ENCODE measurements around the gene ZBTB46. TPM values are rescaled to one million over a fixed set of nuclear protein-coding genes. Genes with fewer than 3 reads are reported as not detected.
A peak's percentile ranks its signal among the peaks of the same experiment; 100 is the strongest.

The ZBTB46 gene
- total RNA-seq, 1 experiment from 2014 or later = 27.1 TPM

- H3K27ac Mint-ChIP-seq = peak overlapping the region in 1 of 3 experiments; percentile 30; a peak in 2 of 7 replicates
- DNase-seq = no peak
Observed at GRCh38 chr20:63778034-63778752, 52.9 kb downstream of the ZBTB46 start.

More at GRCh38 chr20:63778034-63778752, 52.9 kb downstream of the ZBTB46 start:
- Histone ChIP-seq H3K79me2 (ENCODE audit: insufficient read depth, low read length) (peaks cover 2% of the 10 kb centered on the region; the same call in 1 of the 2 replicates), H3K9ac (ENCODE audit: extremely low read depth, insufficient read length, low read length) (no peak overlapping the region), H3K4me1 (ENCODE audit: insufficient read depth, low read length) (no peaks in the 10 kb centered on the region), H2BK5ac (ENCODE audit: insufficient read length, low read length) (no peak overlapping the region), H3K14ac (ENCODE audit: insufficient read depth, low read length) (no peak overlapping the region), H3K27me3 (ENCODE audit: insufficient read depth, low read length) (no peaks in the 10 kb centered on the region), H3K4ac (ENCODE audit: low read depth, low read length) (no peak overlapping the region), H3K23ac (ENCODE audit: insufficient read length, low read depth, low read length) (no peak overlapping the region), H2AFZ (ENCODE audit: low read length) (no peak overlapping the region), H3K23me2 (ENCODE audit: insufficient read length, low read depth, low read length, poor library complexity, severe bottlenecking) (peaks cover 7% of the 10 kb centered on the region), H2AK5ac (ENCODE audit: insufficient read length, low read length) (no peak overlapping the region), H3K27ac (ENCODE audit: insufficient read length, low read depth, low read length) (no peak overlapping the region), H4K8ac (replicated peaks; ENCODE audit: insufficient read length, low read depth, low read length) (no peak overlapping the region), H2BK20ac (ENCODE audit: low read depth, low read length, poor library complexity, severe bottlenecking) (no peak overlapping the region), H4K20me1 (ENCODE audit: control insufficient read depth, insufficient read depth, insufficient read length) (no peaks in the 10 kb centered on the region), H3K4me2 (ENCODE audit: insufficient read depth, insufficient read length, low read length) (no peak overlapping the region), H3T11ph (ENCODE audit: low read length) (no peak overlapping the region), H2BK15ac (ENCODE audit: low read depth, low read length) (no peak overlapping the region), H3K79me1 (ENCODE audit: insufficient read depth, low read depth, low read length, poor library complexity, severe bottlenecking) (peaks cover 2% of the 10 kb centered on the region), H3K9me3 (ENCODE audit: control insufficient read depth, low read depth, low read length) (no peaks in the 10 kb centered on the region), H2BK12ac (ENCODE audit: insufficient read length, low read depth, low read length) (no peak overlapping the region), H4K5ac (ENCODE audit: insufficient read length, low read depth, low read length) (no peak overlapping the region), H4K91ac (ENCODE audit: insufficient read length, low read depth, low read length) (no peak overlapping the region), H3K56ac (ENCODE audit: insufficient read length, low read depth, low read length) (no peak overlapping the region), H3K18ac (ENCODE audit: insufficient read length, low read depth, low read length) (no peak overlapping the region), H2BK120ac (ENCODE audit: low read depth, low read length, poor library complexity, severe bottlenecking) (no peak overlapping the region)
- Mint-ChIP-seq H3K4me1 (peaks cover 23 to 24% of the 10 kb centered on the region in 2 experiments), H3K9me3 (no peaks in the 10 kb centered on the region; a peak in 2 of 5 replicates), H3K4me3 (no peak overlapping the region), H3K27me3 (ENCODE audit: low read depth) (no peaks in the 10 kb centered on the region; the same call in 1 of the 2 replicates), H3K36me3 (ENCODE audit: insufficient read depth in 1 of 3, low read depth in 3 of 3) (peaks cover 3 to 16% (median 16%) of the 10 kb centered on the region in 3 experiments; a peak in 6 of 7 replicates)
- WGBS (ENCODE audit: extremely low coverage, insufficient read length, low lambda C conversion rate) = no CpG with 5 or more reads among the region's 19 CpGs
- TF ChIP-seq CTCF (conservative IDR thresholded peaks at IDR 0.05) = no peak
